Hepatic stellate cell (primary cell): Measurements from ENCODE around the gene LYRM2.
A peak's percentile ranks its signal among the peaks of the same experiment; 100 is the strongest.

Source experiments
- DNase-seq: peaks from one replicate; pipeline ENCODE4 v3.0.0; 2011; ENCODE audit warnings: low spot score

LYRM2 gene, protein sequence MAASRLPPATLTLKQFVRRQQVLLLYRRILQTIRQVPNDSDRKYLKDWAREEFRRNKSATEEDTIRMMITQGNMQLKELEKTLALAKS

DNA sequence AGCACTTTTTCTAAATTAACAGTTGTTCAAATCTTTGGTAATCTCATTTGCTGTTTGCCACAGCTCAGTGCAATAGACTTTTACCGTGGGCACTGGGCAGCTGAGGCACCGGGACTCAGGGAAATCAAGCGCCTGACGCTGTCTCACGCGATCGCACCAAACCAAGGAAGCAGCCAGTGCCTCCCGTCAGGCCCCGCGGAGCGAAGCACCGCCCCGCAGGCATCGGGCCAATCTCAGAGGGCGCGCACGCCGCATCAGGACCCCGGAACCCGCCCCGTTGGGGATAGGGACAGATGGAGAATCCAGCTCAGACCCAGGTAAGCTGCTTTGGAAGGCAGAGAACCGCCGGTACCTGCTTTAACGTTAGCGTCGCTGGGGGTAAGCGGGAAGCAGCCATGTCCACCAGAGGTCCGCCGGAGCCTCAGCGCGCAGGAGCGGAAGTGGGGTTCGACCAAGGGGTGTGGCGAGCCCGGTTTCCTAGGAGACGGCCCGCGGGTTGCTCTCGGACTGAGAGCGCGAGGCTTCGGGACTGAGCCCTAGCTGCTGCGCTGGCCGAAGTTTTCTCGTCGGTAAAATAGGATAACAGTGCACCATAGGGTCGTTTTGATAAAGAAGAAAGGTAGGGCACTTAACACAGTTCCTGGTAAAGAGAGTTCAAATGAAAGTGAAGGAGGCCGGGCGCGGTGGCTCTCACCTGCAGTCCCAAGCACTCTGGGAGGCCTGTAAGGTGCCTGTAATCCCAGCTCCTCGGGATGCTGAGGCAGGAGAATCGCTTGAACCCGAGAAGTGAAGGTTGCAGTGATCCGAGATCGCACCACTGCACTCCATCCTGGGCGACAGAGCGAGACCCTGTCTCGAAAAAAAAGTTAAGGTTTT, at the start of gene LYRM2:
LYRM2 (minus strand) TSS at position 428 of the 876 bp plus-strand sequence; CDS start at position 397, 31 bp downstream.
- peak; percentile 94 for DNase-seq

DNA sequence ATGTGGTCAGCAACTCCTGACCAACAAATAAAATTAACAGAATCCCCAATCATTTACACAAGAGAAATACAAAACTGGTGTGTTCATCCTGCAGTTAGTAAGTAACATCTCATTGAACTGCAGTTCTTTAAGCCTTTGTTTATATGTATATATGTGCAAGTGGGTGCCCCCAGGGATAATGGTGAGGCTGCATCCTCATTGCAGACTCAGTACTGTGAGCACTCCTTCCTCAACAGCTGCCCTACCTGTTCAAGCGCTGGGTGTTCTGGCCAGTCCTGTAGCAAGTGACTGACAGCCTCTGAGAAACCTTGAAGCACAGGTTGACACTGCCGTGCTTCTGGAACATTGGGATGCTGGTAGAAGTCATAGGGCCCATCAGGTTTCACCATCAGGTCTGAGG, 49.8 kb upstream of the LYRM2 start:
- DNase-seq = no peak

DNA sequence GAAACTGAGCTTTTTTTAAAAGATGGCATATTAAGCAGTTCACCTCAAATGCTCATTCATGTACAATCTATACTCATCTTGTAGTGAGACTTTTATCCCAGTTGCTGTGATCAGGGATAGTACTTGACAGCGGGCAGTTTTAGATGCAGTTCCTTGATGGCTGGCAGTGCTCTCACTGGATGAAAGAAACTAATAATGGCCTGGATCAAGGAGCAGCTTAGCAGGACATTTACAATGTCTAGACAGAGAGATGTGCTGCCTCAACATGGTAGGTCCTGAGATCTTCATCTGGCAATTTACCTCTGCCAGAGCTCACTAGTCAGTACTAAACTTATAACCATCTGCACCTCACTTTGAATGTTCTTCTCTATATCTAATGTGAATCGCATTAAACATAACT, 46.8 kb upstream of the LYRM2 start:
- no peak for DNase-seq

DNA sequence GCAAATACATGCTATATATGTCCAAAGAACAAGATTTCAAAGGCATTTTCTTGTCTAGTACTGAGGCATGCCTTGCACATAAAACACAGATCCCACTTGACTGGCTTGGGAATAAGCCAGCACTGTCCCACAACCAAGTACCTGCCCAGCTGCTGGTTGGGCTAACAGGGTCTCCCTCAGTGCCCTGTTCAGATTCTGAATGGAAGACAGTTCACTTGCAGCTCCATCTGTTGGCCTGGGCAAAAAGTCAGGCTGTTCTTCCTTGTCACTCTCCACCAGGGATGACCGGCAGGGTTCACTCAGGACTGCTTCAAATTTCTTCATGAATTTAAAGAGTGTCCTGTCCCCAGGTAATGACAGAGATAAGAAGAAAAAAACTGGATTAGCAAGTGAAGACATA, 44.4 kb upstream of the LYRM2 start:
- DNase-seq = no peak

DNA sequence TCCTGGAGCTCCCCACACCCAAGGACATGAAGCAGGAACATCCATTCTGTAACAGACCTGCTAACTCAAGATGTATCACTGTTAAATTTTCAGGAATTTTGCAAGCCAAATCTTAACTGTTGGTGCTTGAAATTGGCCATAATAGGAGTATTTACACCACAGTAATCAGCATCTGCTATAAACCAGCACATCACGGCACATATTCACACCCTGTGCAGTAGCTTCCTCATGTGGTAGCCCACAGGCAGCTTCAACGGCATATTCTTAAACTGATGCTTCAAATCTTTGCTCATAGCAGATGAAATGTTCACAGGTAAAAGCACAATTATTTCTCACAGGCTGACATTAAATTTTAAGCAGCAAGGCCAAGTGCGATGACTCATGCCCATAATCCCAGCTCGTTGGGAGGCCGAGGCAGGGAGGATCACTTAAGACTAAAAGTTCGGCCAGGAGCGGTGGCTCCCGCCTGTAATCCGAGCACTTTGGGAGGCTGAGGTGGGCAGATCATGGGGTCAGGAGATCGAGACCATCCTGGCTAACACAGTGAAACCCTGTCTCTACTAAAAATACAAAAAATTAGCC, 43.5 kb upstream of the LYRM2 start:
- no peak for DNase-seq

DNA sequence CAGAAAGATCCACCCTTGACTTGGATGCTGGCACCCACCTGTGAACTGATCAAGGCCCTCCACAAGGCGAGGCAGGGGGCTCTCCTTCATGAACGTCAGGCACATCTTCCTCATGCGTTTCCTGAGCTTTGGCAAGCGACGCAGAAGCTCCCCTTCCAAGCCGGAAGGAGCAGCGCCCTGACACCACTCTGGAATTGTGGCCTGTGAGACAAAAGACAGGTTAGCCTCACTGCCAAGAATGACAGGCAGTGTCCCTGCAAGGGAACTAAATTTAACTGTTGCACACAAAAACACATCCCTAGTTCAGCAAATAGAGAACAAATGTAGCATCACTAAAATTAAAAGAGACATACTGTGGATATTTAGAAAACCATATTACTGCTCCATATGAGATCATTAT, 42.0 kb upstream of the LYRM2 start:
- no peak for DNase-seq

DNA sequence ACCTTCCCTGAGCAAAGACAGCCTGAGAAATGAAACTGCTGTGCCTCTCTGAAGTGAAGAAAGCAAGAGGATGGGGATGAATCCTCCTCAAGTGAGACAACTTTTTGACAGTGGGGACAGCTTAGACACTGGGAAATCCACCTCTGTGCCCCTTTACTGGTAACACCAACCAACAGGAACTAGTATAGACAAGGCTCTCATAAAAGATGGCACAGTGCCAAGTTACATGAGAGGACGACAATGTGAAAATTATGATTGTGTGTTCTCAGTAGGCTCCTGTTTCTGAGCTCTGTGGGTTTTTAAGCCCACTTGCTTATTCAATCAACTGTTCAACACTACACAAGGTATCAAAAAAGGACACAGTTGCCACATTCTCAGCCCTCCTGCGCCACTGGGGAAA, 41.6 kb upstream of the LYRM2 start:
- no peak for DNase-seq

DNA sequence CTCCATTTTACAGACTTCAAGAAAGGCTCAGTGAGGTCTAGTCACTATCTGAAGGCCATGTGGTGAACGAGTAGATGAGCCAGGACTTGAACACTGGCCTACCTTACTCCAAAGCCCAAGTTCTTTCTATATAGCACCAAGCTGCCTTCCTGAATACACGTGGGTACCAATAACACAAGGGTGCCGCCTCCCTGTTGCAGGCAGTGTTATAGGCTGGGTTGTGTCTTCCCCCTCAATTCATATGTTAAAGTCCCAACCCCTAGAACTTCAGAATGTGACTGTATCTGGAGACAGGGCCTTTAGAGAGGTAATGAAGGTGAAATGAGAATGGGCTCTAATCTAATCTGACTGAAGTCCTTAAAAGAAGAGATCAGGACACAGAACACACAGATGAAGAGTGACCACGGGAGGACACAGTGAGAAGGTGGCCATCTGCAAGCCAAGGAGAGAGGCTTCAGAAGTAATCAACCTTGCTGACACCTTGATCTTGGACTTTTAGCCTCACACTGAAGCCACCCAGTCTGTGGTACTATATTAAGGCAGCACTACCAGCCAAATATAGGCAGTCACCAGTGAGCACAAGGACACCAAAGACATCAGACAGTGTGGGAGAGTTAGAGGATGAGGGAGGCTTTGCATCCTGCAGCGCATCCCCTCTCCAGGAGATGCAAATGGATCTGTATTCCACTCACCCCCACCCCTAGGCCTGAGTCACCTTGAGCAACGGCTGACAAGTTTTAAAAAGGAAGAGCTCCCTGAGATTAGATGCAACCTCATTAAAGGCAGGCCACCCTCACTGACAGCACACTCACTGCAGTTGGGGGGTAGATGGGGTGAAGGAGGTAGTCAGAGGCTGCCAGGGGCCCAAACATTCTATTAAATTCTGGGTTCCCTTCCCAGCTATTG, 40.9 kb upstream of the LYRM2 start:
- no peak for DNase-seq

DNA sequence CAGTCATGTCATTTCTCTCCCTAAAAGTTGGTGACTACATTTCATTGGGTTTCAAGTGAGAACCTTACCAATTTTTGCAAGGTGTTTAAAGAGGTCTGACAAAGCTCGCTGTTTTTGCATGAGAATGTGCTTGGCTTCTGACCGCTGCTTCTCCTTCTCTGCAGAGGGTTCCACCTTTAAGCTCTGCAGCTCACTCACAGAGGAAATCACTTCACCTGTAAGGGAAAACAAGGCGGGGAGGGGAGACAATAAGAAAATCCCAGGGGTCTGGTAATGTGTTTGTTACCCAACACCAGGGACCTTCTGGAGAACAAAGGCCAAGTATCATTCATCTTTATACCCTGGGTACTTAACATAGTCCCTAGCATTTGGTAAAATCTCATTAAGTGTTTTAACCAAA, 40.0 kb upstream of the LYRM2 start:
- no peak for DNase-seq

DNA sequence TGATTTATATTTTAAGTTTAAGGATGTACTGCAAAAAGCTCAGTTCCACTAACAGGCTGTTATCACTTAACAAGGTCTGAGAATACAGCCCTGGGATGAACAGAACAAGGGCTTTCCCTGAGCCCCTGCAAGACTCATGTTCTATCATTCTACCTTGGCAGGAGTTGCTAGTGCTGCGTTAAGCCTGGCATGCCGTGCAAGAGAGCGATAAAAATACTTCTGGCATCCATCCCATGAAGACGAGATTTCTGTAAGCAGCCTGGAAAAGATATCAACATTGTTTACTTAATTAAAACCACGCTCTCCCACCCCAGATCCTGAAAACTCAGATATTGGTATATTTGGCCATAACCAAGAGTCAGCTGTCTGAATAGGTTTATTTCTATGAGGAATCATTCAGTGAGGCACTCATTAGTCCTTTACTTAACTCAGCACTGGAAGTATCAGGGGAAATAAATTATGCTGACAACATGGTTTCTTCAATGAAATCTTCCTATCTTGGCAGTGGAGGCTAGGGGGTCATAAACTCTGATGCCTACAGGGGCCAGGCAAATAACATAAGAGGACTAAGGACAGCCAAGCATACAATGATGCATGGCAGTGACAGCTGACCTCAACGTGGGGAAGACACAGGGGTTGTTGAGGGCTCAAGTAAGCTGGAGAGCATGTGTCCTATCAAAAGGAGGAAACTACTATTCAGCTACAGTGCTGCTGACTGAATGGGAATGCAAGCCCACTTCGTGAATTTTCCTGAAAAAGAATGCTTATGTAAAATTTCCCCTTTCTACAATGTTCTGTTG, 37.6 kb upstream of the LYRM2 start:
- no peak for DNase-seq

DNA sequence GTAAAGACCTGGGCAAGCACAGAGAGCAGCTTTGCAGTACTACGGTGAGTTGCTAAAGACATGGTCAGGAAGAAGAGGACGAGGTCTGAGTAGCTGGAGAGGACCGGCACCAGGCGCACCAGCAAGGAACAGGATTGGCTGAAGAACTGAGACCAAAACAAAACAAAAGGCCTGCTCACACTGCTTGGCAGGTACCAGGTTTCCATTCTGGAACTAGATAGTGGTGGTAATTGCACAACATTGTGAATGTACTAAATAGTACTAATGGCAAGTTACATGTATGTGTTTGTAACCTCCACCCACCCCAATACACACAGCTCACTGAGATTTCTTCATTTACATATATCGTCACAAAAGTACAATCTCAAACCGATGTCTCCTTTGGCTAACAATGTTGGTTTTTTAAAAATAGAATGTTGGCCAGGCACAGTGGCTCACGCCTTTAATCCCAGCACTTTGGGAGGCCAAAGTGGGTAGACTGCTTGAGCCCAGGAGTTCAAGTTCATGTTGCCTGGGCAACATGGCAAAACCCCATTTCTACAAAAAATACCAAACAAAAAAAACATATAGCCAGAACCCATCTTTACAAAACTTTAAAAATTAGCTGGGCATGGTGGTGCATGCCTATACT, 32.5 kb upstream of the LYRM2 start:
- DNase-seq = no peak

DNA sequence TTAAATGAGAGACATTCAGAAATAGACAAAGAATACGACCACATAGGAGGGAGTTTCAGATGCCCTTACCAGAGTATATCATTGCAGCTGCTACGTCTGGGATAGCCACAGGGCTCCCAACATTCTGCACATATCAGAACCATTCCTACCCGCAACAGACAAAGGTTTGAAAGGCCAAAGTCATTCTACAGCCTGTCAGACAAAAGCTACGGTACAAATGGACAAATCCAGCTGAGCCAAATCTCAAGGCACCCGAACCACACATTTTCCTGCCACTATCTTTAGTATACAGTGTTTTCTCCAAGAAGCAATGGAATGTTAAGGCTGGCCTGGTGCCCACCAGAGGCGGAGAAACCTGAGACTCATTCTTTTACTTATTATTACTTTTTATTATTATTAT, 30.5 kb upstream of the LYRM2 start:
- DNase-seq = peak; percentile 6

DNA sequence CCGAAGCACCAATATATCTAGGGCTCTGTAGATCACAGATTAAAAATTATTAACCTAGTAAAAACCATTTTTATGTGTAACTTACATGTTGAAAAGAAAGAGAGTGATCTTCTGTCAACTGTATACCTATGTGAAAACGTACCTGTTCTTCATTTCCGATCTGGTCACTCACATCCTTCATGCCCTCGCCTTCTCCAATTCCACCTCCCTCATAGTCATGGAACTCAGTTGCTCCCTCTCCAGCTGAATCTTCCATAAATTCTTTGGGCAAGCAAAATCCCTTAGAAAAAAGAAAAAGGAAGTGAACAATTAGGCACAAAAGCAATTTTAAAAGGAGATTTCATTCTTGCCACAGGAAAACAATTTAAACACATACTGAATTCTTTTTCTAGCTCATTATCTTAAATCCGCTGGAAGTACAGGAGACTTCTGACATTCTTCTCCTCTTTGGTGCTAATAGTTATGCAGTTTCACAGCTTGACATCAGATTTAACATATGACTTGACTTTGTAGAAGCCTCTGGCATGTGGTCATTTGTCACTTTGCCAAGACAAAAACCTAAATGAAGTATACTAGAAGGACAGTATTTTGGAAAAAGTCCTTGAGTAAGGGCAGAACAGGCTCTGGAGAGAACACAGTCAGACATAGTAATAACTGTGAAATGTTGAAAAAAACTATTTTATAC, 29.5 kb upstream of the LYRM2 start:
- no peak for DNase-seq

DNA sequence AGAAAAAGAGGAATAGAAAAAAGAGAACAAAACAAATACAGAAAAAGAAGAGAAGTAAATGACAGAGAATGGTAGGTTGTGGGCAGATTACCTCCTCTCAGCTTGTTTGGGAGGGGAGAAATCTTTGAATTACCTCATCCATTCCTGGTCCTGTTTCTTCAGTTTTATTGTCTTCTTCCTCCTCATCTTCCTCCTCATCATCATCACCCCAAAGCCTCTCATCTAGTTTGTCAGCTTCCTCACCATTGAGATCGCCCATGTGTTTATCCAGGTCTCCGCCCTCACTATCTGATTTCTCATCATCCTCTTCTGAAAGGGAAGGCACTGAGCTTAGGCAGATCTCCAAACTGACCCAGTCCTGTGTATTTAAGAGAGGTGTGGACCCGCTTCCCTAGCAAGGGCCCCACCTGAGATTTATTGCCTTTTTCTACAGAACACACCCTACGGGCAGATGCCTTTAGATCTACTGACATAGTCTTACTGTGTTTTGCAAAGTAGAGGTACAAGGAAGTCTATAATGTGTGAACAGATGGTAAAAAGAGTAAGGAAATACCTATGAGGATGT, 24.2 kb upstream of the LYRM2 start:
- DNase-seq = no peak

DNA sequence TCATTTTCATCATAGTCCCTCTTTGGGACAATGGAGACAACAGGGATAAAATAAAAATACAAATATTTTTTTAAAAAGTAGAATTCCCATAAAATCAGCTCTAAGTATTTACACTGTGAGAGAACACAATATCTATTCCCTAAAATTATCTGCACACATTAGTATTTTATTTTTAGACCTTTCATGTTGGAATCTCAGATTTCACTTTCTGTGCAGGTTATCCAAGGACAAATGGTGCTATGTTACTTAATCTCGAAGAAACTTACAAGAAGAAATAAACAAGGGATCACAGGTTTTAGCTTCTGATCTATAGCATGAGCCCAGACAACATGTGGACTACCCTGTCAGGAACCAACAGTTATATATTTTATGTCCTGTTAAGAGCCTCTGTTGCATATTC, 23.0 kb upstream of the LYRM2 start:
- DNase-seq = no peak

DNA sequence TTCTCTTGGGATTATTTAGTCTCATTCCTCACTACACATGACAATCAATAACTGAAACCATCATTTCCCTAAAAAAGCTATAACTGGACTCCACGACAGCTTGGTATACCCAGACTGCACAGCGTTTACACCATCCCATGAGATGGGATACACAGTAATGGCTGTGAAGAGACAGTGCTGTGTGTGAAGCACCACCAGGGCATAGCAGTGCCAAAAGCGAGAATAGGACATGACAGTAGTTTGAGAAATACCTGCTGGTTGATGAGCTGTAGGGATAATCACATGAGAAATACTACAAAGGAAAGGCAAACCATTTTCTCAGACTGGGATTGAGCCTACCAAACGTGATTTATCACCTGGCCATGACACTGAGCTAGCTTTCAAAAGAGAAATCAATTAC, 22.4 kb upstream of the LYRM2 start:
- DNase-seq = no peak

DNA sequence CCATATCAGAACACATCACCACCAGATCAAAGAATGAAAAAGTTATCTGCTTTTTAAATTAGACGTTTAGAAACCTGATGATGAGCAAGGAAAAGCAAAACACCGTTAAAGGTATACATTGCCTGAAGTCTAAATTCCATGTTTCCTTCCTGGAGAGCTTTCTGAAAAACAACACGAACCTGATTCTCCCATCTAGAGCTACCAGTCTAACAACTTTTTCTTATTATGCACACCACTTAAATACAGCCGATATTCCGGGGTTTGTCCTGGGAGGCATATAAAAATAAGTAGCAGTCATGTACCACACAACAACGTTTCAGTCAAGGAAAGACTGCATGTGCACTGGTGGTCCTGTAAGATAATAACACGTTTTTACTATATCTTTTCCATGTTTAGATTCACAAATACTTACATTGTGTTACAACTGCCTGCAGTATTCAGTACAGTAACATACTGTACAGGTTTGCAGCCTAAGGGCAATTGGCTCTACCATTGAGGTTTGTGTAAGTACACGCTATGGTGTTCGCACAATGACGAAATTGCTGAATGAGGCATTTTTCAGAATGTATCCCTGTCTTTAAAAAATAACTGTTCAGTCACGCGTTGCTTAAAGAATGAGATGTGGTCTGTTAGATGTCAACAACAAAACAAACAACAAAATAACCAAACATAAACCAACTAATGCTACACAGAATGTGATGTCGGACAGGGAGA, 19.1 kb upstream of the LYRM2 start:
- no peak for DNase-seq

DNA sequence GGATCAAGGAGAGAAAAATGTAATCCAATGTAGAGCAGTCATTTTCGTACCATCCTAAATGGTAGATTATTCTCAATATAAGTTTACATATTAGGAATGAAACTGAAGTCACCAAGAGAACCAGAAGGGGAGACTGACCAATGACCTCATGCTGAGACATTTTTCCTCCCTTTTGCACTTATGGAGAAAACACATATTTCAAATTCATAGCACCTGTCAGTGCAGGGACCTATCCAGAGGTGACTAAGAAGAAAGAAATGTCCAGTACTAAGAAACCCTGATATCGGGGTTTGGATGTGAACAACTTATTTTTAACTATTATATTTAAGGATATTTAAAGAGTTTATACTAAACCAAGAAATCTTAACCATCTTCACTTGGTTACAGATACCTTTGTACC, 16.6 kb upstream of the LYRM2 start:
- no peak for DNase-seq

DNA sequence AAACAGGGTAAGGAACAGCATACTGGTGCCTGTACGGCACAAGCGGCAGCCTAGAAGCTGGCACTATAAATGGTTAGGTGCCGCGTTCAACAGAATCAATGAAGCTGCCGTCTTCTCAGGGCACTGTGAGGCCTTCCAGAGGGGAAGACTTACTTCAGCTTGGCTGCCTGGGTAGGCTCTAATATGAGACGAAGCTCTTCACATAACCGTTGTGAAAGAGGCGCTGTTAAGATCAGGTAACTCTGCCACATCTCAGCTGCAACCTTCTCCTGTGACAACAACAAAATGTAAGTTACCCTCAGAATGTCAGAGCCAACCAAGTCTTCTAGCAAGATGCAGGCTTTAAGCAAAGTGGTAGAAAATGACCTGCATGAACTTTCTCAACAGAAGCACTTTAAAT, 12.0 kb upstream of the LYRM2 start:
- DNase-seq = no peak

DNA sequence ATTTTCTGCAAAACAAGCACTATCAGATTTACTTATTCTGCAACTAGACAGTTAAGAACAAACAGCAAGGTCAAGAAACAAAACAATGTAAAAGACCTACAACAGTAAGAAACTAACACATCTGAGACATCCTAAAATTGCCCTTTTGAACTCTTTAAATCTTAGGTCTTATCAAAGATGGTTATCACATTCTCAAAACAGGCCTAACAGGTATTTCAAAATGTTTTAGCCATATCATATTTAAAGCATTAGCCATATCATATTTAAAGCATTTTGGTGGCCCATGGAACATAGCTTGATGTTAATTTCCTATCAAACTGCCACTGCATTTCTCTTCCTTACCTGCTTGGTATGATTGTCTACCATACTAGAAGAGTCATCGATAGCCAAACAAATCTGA, 11.1 kb upstream of the LYRM2 start:
- DNase-seq = no peak
